ENCODE results near the gene C2CD3. TPM values are rescaled to one million over a fixed set of nuclear protein-coding genes. Genes with fewer than 3 reads are reported as not detected.
A peak's percentile ranks its signal among the peaks of the same experiment; 100 is the strongest.

The C2CD3 gene
- polyA plus RNA-seq, 1 experiment = 8.7 TPM

- Histone ChIP-seq H3K4me3 (ENCODE audit: low read depth, low read length) (no peak overlapping the region), H3K27me3 (ENCODE audit: control insufficient read depth, insufficient read depth, low read length) (no peaks in the 10 kb centered on the region), H3K27ac (ENCODE audit: low read depth, low read length) (no peak overlapping the region), H3K9me3 (ENCODE audit: control insufficient read depth, insufficient read depth, low read length) (no peaks in the 10 kb centered on the region)
- POLR2A ChIA-PET = no interaction called here
- DNase-seq (ENCODE audit: low read depth, low spot score) = no peak
- no peak for TF ChIP-seq CTCF (IDR thresholded peaks at IDR 0.05; ENCODE audit: low read depth, low read length)
- CTCF ChIA-PET = no interaction called here
Observed at GRCh38 chr11:74044538-74044937, 126.3 kb downstream of the C2CD3 start.

GRCh38 chr11:74043450-74043849, 127.4 kb downstream of the C2CD3 start:
- ChIA-PET CTCF (no interaction called here), POLR2A (interaction anchor here (0.7 kb wide), 1 partner anchor 21 kb away, joined by 3 read pairs; no protein-coding TSS in a partner anchor)
- no peak for DNase-seq (ENCODE audit: low read depth, low spot score)

GRCh38 chr11:74037309-74037708, 133.5 kb downstream of the C2CD3 start:
- no peaks in the 10 kb centered on the region for H3K9me3 ChIP-seq (ENCODE audit: control insufficient read depth, insufficient read depth, low read length)
- ChIA-PET CTCF (no interaction called here), POLR2A (no interaction called here)
- no peak for DNase-seq (ENCODE audit: low read depth, low spot score)
- no peaks in the 10 kb centered on the region for H3K27me3 ChIP-seq (ENCODE audit: control insufficient read depth, insufficient read depth, low read length)
- no peak overlapping the region for H3K4me3 ChIP-seq (ENCODE audit: low read depth, low read length)
- no peak overlapping the region for H3K27ac ChIP-seq (ENCODE audit: low read depth, low read length)
- no peak for TF ChIP-seq CTCF (IDR thresholded peaks at IDR 0.05; ENCODE audit: low read depth, low read length)

More at GRCh38 chr11:74043450-74043849, 127.4 kb downstream of the C2CD3 start:
- no peaks in the 10 kb centered on the region for H3K27me3 ChIP-seq (ENCODE audit: control insufficient read depth, insufficient read depth, low read length)
- no peak for TF ChIP-seq CTCF (IDR thresholded peaks at IDR 0.05; ENCODE audit: low read depth, low read length)
- H3K9me3 ChIP-seq (ENCODE audit: control insufficient read depth, insufficient read depth, low read length) = no peaks in the 10 kb centered on the region
- no peak overlapping the region for H3K27ac ChIP-seq (ENCODE audit: low read depth, low read length)
- no peak overlapping the region for H3K4me3 ChIP-seq (ENCODE audit: low read depth, low read length)

- H3K4me3 ChIP-seq (ENCODE audit: low read depth, low read length) = no peak overlapping the region
- peak; percentile 10 for DNase-seq (ENCODE audit: low read depth, low spot score)
- TF ChIP-seq CTCF (IDR thresholded peaks at IDR 0.05; ENCODE audit: low read depth, low read length) = no peak
- no peaks in the 10 kb centered on the region for H3K27me3 ChIP-seq (ENCODE audit: control insufficient read depth, insufficient read depth, low read length)
- H3K27ac ChIP-seq (ENCODE audit: low read depth, low read length) = no peak overlapping the region
- ChIA-PET CTCF (no interaction called here), POLR2A (no interaction called here)
- no peaks in the 10 kb centered on the region for H3K9me3 ChIP-seq (ENCODE audit: control insufficient read depth, insufficient read depth, low read length)
Observed at GRCh38 chr11:74035264-74035663, 135.5 kb downstream of the C2CD3 start.

GRCh38 chr11:74033046-74033445, 137.8 kb downstream of the C2CD3 start:
- POLR2A ChIA-PET = no interaction called here
- CTCF ChIA-PET = no interaction called here
- no peak for TF ChIP-seq CTCF (IDR thresholded peaks at IDR 0.05; ENCODE audit: low read depth, low read length)
- Histone ChIP-seq H3K4me3 (ENCODE audit: low read depth, low read length) (no peak overlapping the region), H3K9me3 (ENCODE audit: control insufficient read depth, insufficient read depth, low read length) (no peaks in the 10 kb centered on the region), H3K27ac (ENCODE audit: low read depth, low read length) (no peak overlapping the region), H3K27me3 (ENCODE audit: control insufficient read depth, insufficient read depth, low read length) (no peaks in the 10 kb centered on the region)
- no peak for DNase-seq (ENCODE audit: low read depth, low spot score)
